ENCODE results near the gene IQGAP3.

IQGAP3 gene

GRCh38 chr1:156596426-156596825 lies 24.1 kb upstream of the IQGAP3 start:
- TF ChIP-seq TCF12 (IDR thresholded peaks at IDR 0.05; ENCODE audit: low read depth) (no peak), REST (IDR thresholded peaks at IDR 0.05; ENCODE audit: low read depth) (no peak), NFIC (IDR thresholded peaks at IDR 0.05) (no peak), TAF1 (IDR thresholded peaks at IDR 0.05; ENCODE audit: low read depth) (no peak), ZBTB7A (IDR thresholded peaks at IDR 0.05; ENCODE audit: low read depth) (no peak)

- no peak for TF ChIP-seq RAD21 (IDR thresholded peaks at IDR 0.05; ENCODE audit: low read depth)
- TF ChIP-seq CEBPB (IDR thresholded peaks at IDR 0.05), result no peak
- TF ChIP-seq REST (IDR thresholded peaks at IDR 0.05; ENCODE audit: low read depth), result no peak
- TF ChIP-seq CREB1 (IDR thresholded peaks at IDR 0.05; ENCODE audit: low read depth), result no peak
- no peak for TF ChIP-seq ZBTB7A (IDR thresholded peaks at IDR 0.05; ENCODE audit: low read depth)
- TF ChIP-seq EGR1 (IDR thresholded peaks at IDR 0.05), result no peak
- no peak for TF ChIP-seq MAX (IDR thresholded peaks at IDR 0.05)
- TF ChIP-seq TAF1 (IDR thresholded peaks at IDR 0.05; ENCODE audit: low read depth), result no peak
Measured at GRCh38 chr1:156595016-156595415, 22.7 kb upstream of the IQGAP3 start.

- TF ChIP-seq TEAD4 (IDR thresholded peaks at IDR 0.05) (no peak), NFIC (IDR thresholded peaks at IDR 0.05) (no peak), EP300 (IDR thresholded peaks at IDR 0.05; ENCODE audit: borderline replicate concordance) (no peak), EGR1 (IDR thresholded peaks at IDR 0.05) (no peak), REST (IDR thresholded peaks at IDR 0.05; ENCODE audit: low read depth) (no peak), MAX (IDR thresholded peaks at IDR 0.05) (no peak), FOXM1 (IDR thresholded peaks at IDR 0.05; ENCODE audit: borderline replicate concordance, low read depth) (no peak), TCF12 (IDR thresholded peaks at IDR 0.05; ENCODE audit: low read depth) (no peak), CREB1 (IDR thresholded peaks at IDR 0.05; ENCODE audit: low read depth) (no peak), YY1 (IDR thresholded peaks at IDR 0.05; ENCODE audit: low read depth) (no peak), ZBTB7A (IDR thresholded peaks at IDR 0.05; ENCODE audit: low read depth) (no peak), TAF1 (IDR thresholded peaks at IDR 0.05; ENCODE audit: low read depth) (no peak), USF1 (IDR thresholded peaks at IDR 0.05) (no peak)
Measured at GRCh38 chr1:156594190-156594589, 21.8 kb upstream of the IQGAP3 start.

- TF ChIP-seq CEBPB (IDR thresholded peaks at IDR 0.05) (no peak), REST (IDR thresholded peaks at IDR 0.05; ENCODE audit: low read depth) (no peak), RAD21 (IDR thresholded peaks at IDR 0.05; ENCODE audit: low read depth) (no peak), MAX (IDR thresholded peaks at IDR 0.05) (no peak), FOXM1 (IDR thresholded peaks at IDR 0.05; ENCODE audit: borderline replicate concordance, low read depth) (no peak), TCF12 (IDR thresholded peaks at IDR 0.05; ENCODE audit: low read depth) (no peak), CREB1 (IDR thresholded peaks at IDR 0.05; ENCODE audit: low read depth) (no peak), NFIC (IDR thresholded peaks at IDR 0.05) (no peak), YY1 (IDR thresholded peaks at IDR 0.05; ENCODE audit: low read depth) (no peak), TAF1 (IDR thresholded peaks at IDR 0.05; ENCODE audit: low read depth) (no peak), USF1 (IDR thresholded peaks at IDR 0.05) (no peak), ZBTB7A (IDR thresholded peaks at IDR 0.05; ENCODE audit: low read depth) (no peak), EP300 (IDR thresholded peaks at IDR 0.05; ENCODE audit: borderline replicate concordance) (no peak), EGR1 (IDR thresholded peaks at IDR 0.05) (no peak), TEAD4 (IDR thresholded peaks at IDR 0.05) (no peak)
Measured at GRCh38 chr1:156593661-156593989, 21.3 kb upstream of the IQGAP3 start.

Data from Ishikawa (cell line).